ENCODE results near the gene COASY.
"Not testable (repeated sequence)": the region's sequence is repeated elsewhere in the genome, so short reads cannot be mapped to it uniquely, and the experiment has no call there.

COASY gene

DNA sequence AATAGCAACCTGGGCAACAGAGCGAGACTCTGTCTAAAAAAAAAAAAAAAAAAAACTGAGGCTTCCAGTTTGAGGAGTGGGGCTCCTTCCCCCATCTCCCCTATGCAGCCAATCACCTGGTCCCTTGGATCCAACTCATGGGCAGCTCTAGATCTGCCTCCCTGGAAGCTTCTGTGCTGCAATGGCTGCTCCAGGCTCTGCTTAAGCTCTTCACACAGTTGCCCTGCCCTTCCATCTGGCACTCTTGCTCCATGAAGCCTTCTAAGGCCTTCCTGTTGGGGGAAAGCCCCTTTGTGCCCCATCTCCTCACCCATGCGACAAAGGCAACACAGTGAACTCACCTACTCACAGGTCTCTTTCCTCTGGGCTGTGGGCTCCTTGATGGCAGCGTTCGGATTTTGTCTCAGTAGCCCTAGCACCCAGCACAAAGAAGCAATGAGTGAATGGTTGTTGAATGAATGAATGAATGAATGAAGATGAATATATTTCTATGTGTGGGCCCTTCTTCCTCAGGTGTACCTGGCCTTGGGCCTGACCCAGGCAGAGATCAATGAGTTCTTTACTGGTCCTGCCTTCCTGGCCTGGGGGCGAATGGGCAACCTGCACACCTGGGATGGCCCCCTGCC, 24.0 kb upstream of the COASY start:
- no peak for DNase-seq (ENCODE audit: low read depth)

DNA sequence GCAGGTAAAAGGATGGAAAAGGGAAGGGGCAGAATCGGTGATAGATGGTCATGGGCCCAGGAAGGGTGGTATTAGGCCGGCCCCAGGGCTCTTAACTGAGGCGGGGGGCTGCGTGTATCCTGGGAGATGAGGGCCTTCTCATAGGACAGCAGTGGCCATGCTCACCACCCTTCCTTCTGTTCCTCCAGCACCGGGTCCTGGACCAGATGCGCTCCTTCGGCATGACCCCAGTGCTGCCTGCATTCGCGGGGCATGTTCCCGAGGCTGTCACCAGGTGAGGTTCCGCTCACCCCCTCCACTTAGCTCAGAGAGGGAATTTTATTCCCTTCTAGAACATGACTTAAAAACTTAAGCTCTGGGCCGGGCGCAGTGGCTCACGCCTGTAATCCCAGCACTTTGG, 23.5 kb upstream of the COASY start:
- no peak for DNase-seq (ENCODE audit: low read depth)
- TF ChIP-seq, protein P1, sequence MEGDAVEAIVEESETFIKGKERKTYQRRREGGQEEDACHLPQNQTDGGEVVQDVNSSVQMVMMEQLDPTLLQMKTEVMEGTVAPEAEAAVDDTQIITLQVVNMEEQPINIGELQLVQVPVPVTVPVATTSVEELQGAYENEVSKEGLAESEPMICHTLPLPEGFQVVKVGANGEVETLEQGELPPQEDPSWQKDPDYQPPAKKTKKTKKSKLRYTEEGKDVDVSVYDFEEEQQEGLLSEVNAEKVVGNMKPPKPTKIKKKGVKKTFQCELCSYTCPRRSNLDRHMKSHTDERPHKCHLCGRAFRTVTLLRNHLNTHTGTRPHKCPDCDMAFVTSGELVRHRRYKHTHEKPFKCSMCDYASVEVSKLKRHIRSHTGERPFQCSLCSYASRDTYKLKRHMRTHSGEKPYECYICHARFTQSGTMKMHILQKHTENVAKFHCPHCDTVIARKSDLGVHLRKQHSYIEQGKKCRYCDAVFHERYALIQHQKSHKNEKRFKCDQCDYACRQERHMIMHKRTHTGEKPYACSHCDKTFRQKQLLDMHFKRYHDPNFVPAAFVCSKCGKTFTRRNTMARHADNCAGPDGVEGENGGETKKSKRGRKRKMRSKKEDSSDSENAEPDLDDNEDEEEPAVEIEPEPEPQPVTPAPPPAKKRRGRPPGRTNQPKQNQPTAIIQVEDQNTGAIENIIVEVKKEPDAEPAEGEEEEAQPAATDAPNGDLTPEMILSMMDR (IDR thresholded peaks at IDR 0.05; ENCODE audit: insufficient read depth, low read depth, low read length, missing control alignments) = no peak
- no peak overlapping the region for H3K4me3 ChIP-seq (ENCODE audit: low read depth, low read length)

More for the DNA sequence above, 24.0 kb upstream of the COASY start:
- H3K4me3 ChIP-seq (ENCODE audit: low read depth, low read length) = no peak overlapping the region
- TF ChIP-seq, protein P1 (IDR thresholded peaks at IDR 0.05; ENCODE audit: insufficient read depth, low read depth, low read length, missing control alignments) = no peak

DNA sequence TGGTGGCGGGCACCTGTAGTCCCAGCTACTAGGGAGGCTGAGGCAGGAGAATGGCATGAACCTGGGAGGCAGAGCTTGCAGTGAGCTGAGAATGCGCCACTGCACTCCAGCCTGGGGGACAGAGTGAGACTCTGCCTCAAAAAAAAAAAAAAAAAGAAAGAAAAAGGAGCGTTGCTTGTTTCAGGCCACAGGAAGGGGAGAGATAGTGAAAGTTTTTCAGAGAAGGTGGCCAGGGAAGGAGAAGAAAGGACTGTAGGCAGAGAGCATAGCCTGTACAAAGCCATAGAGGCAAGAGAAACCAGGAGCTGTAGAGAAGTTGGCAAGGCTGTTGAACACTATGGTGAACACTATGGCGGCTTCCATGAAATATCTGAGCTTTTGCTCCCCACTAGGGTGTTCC, 21.4 kb upstream of the COASY start:
- not testable (repeated sequence) for H3K4me3 ChIP-seq (ENCODE audit: low read depth, low read length); DNase-seq (ENCODE audit: low read depth)

GRCh38 chr17:42541041-42541833, 20.7 kb upstream of the COASY start:
- no peak for DNase-seq (ENCODE audit: low read depth)

GRCh38 chr17:42543190-42544079, 18.5 kb upstream of the COASY start:
- no peak for DNase-seq (ENCODE audit: low read depth)
- no peak overlapping the region for H3K4me3 ChIP-seq (ENCODE audit: low read depth, low read length)
- TF ChIP-seq, protein P1 (IDR thresholded peaks at IDR 0.05; ENCODE audit: insufficient read depth, low read depth, low read length, missing control alignments) = no peak

More at GRCh38 chr17:42541041-42541833, 20.7 kb upstream of the COASY start:
- TF ChIP-seq, protein P1 (IDR thresholded peaks at IDR 0.05; ENCODE audit: insufficient read depth, low read depth, low read length, missing control alignments) = no peak
- no peak overlapping the region for H3K4me3 ChIP-seq (ENCODE audit: low read depth, low read length)

GRCh38 chr17:42544874-42545283, 17.1 kb upstream of the COASY start:
- no peak for DNase-seq (ENCODE audit: low read depth)
- no peak overlapping the region for H3K4me3 ChIP-seq (ENCODE audit: low read depth, low read length)
- TF ChIP-seq, protein P1 (IDR thresholded peaks at IDR 0.05; ENCODE audit: insufficient read depth, low read depth, low read length, missing control alignments) = no peak

GRCh38 chr17:42545755-42546505, 16.0 kb upstream of the COASY start:
- H3K4me3 ChIP-seq (ENCODE audit: low read depth, low read length); DNase-seq (ENCODE audit: low read depth): not testable (repeated sequence)

All from GM12865 (cell line).